Endodermal cell (in vitro differentiated cells): Measurements from ENCODE around the gene ZNF555. TPM values are rescaled to one million over a fixed set of nuclear protein-coding genes. Genes with fewer than 3 reads are reported as not detected.

ENCODE experiments used
- DNase-seq: peaks from one replicate; pipeline ENCODE4 v3.0.0-alpha.2; 2017
- H3K27ac ChIP-seq: 2 replicates; pipeline ENCODE4 v1.5.1; 2013; ENCODE audit warnings: mild to moderate bottlenecking, low read depth, low read length, moderate library complexity
- H3K27me3 ChIP-seq: 2 replicates; pipeline ENCODE4 v1.6.1; 2013; ENCODE audit warnings: mild to moderate bottlenecking, low read length, moderate library complexity; ENCODE audit not compliant: insufficient read depth, control insufficient read depth, poor library complexity, severe bottlenecking
- H3K36me3 ChIP-seq: 2 replicates; pipeline ENCODE4 v1.7.0; 2013; ENCODE audit warnings: mild to moderate bottlenecking, low read length, moderate library complexity; ENCODE audit not compliant: control insufficient read depth, insufficient read depth
- H3K4me1 ChIP-seq: one replicate; pipeline ENCODE4 v1.7.0; 2013; ENCODE audit warnings: low read length; ENCODE audit not compliant: control insufficient read depth, insufficient read depth
- H3K4me3 ChIP-seq: 2 replicates; pipeline ENCODE4 v1.5.1; 2013; ENCODE audit warnings: mild to moderate bottlenecking, low read length, moderate library complexity
- H3K9ac ChIP-seq: 2 replicates; pipeline ENCODE4 v1.6.1; 2013; ENCODE audit warnings: mild to moderate bottlenecking, low read length, moderate library complexity; ENCODE audit not compliant: poor library complexity, severe bottlenecking; ENCODE audit errors: extremely low read depth
- H3K9me3 ChIP-seq: 2 replicates; pipeline ENCODE4 v1.6.1; 2013; ENCODE audit warnings: mild to moderate bottlenecking, low read length, moderate library complexity; ENCODE audit not compliant: control insufficient read depth
- H3K27ac Mint-ChIP-seq: 2 replicates; pipeline ENCODE4 v1.8.0; 2020; ENCODE audit warnings: mixed read lengths
- H3K27me3 Mint-ChIP-seq: 2 replicates; pipeline ENCODE4 v1.8.0; 2021; ENCODE audit warnings: mild to moderate bottlenecking, mixed read lengths; ENCODE audit not compliant: insufficient read depth
- H3K36me3 Mint-ChIP-seq: 2 replicates; pipeline ENCODE4 v1.8.0; 2020; ENCODE audit warnings: low read depth, mixed read lengths
- H3K4me1 Mint-ChIP-seq: 2 replicates; pipeline ENCODE4 v1.8.0; 2020; ENCODE audit warnings: mixed read lengths
- H3K4me3 Mint-ChIP-seq: 2 replicates; pipeline ENCODE4 v1.8.0; 2020; ENCODE audit warnings: mild to moderate bottlenecking, moderate library complexity, mixed read lengths
- H3K9me3 Mint-ChIP-seq: 2 replicates; pipeline ENCODE4 v1.8.0; 2020; ENCODE audit warnings: mild to moderate bottlenecking, mixed read lengths
- WGBS, 2 experiments: methylation state at CpG; one replicate each; pipeline versions ENCODE4 v1.1.5 to v1.1.7; 2013; ENCODE audit warnings: missing lambda C conversion rate in 2 of 2, mixed read lengths in 1 of 2; ENCODE audit not compliant: insufficient coverage in 1 of 2, insufficient read length in 1 of 2; 5-methylcytosine and 5-hydroxymethylcytosine counted together
- total RNA-seq, 2 donors: library from RNA; stranded (reverse); fragmentation: NEBNext Ultra II Directional in 1 of 2; extraction: Animal tissue kit (Norgen Biotek cat#: 25700) in 1 of 2; gene quantifications; 2 replicates in 1 of 2; 3 replicates in 1 of 2; pipeline ENCODE4 v1.2.1, GENCODE V29; 2021
- TF ChIP-seq, protein P1 (sequence below): fragments of 200-600 bp; sonication (generic); conservative IDR thresholded peaks from 2 replicates; pipeline ENCODE4 v1.5.0; 2021; ENCODE audit warnings: antibody characterized with exemption, mild to moderate bottlenecking

ZNF555 gene
- total RNA-seq, 2 donors from 2014 or later: 9.6 to 10.5 TPM

GRCh38 chr19:2866495-2867024, 25.3 kb downstream of the ZNF555 start:
- WGBS, 2 experiments: 82 to 83% methylated on average over 7 to 8 of the region's 8 CpGs
- H3K27me3 Mint-ChIP-seq: no peaks in the 10 kb centered on the region
- peaks cover 84% of the 10 kb centered on the region for H3K9me3 Mint-ChIP-seq
- H3K27ac Mint-ChIP-seq: no peak overlapping the region
- no peaks in the 10 kb centered on the region for H3K27me3 ChIP-seq
- H3K4me1 Mint-ChIP-seq: no peaks in the 10 kb centered on the region
- H3K9me3 ChIP-seq: peaks cover under 1% of the 10 kb centered on the region
- H3K27ac ChIP-seq: no peak overlapping the region
- DNase-seq: no peak
- no peaks in the 10 kb centered on the region for H3K4me1 ChIP-seq
- no peak overlapping the region for H3K4me3 Mint-ChIP-seq
- no peak overlapping the region for H3K9ac ChIP-seq
- no peak overlapping the region for H3K4me3 ChIP-seq
- H3K36me3 Mint-ChIP-seq: peaks cover 2% of the 10 kb centered on the region
- TF ChIP-seq, protein P1, sequence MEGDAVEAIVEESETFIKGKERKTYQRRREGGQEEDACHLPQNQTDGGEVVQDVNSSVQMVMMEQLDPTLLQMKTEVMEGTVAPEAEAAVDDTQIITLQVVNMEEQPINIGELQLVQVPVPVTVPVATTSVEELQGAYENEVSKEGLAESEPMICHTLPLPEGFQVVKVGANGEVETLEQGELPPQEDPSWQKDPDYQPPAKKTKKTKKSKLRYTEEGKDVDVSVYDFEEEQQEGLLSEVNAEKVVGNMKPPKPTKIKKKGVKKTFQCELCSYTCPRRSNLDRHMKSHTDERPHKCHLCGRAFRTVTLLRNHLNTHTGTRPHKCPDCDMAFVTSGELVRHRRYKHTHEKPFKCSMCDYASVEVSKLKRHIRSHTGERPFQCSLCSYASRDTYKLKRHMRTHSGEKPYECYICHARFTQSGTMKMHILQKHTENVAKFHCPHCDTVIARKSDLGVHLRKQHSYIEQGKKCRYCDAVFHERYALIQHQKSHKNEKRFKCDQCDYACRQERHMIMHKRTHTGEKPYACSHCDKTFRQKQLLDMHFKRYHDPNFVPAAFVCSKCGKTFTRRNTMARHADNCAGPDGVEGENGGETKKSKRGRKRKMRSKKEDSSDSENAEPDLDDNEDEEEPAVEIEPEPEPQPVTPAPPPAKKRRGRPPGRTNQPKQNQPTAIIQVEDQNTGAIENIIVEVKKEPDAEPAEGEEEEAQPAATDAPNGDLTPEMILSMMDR: no peak
- no peaks in the 10 kb centered on the region for H3K36me3 ChIP-seq

DNA sequence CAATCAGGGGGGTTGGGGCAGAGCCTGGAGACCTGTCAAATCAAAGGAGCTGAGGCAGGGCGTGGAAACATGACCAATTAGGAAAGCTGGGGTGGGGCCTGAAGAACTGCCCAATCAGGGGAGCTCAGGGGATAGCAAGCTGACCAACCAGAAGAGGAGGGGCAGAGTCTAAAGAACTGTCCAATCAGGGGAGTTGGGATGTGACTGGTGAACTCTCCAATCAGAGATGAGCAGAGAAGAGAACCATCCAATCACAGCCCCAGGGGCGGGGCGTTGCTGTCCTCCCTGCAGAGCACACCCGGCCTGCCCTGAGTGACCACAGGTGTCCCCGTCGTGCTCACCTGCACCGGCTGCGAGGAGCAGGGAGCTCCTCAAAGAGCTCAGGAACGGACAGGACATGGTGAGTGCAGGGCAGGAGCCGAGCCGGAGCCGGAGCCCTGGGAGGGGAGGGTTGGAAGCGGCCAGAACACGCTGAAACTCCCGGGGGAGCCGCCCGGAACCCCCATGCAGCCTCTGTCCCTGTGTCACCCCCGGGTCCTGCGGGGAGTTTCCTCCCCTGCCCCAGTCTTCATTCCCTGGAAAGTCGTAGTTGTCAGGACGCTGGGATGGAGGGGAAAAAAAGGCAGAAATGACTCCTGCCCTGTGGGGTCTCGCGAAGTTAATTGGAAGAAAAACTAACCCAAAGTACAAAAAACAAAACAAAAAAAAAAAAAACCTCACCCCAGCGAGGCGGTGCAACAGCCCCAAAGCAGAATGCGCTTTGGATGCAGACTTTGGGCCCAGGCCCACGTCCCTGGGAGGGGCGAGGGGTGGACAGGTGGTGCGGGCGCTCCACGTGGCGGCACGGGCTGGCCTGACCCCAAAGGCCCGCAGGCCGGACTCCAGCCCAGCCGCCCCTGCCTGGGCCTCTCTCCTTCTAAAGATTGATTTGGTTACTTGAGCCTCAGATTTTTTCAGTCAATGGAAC, 26.0 kb downstream of the ZNF555 start, which contains the start of gene ZNF556:
ZNF556 (plus strand) TSS at position 311 of the 967 bp plus-strand sequence; CDS start at position 398, 87 bp downstream.
- H3K4me1 Mint-ChIP-seq: no peaks in the 10 kb centered on the region

GRCh38 chr19:2869618-2870017, 28.3 kb downstream of the ZNF555 start:
- Histone ChIP-seq H3K27ac (no peak overlapping the region), H3K9ac (no peak overlapping the region), H3K27me3 (no peaks in the 10 kb centered on the region), H3K4me1 (no peaks in the 10 kb centered on the region), H3K36me3 (no peaks in the 10 kb centered on the region), H3K4me3 (no peak overlapping the region), H3K9me3 (peaks cover 5% of the 10 kb centered on the region)
- 87% methylated on average over 9 to 10 of the region's 10 CpGs for WGBS, 2 experiments
- no peak overlapping the region for H3K4me3 Mint-ChIP-seq
- H3K27ac Mint-ChIP-seq: no peak overlapping the region
- H3K4me1 Mint-ChIP-seq: no peaks in the 10 kb centered on the region
- H3K36me3 Mint-ChIP-seq: peaks cover 2% of the 10 kb centered on the region
- TF ChIP-seq, protein P1: no peak
- H3K27me3 Mint-ChIP-seq: no peaks in the 10 kb centered on the region
- peaks cover 78% of the 10 kb centered on the region for H3K9me3 Mint-ChIP-seq
- DNase-seq: no peak

More for the DNA sequence above, 26.0 kb downstream of the ZNF555 start, which contains the start of gene ZNF556:
- no peak within 1 kb of the TSS for H3K4me3 Mint-ChIP-seq
- peaks cover 83% of the 10 kb centered on the region for H3K9me3 Mint-ChIP-seq
- no peak within 1 kb of the TSS for H3K27ac ChIP-seq
- no peaks in the 10 kb centered on the region for H3K27me3 ChIP-seq
- H3K27ac Mint-ChIP-seq: no peak within 1 kb of the TSS
- 88 to 89% methylated on average over 19 to 34 of the region's 36 CpGs for WGBS, 2 experiments
- no peaks in the 10 kb centered on the region for H3K27me3 Mint-ChIP-seq
- no peaks in the 10 kb centered on the region for H3K36me3 ChIP-seq
- peaks cover 5% of the 10 kb centered on the region for H3K9me3 ChIP-seq
- H3K9ac ChIP-seq: no peak within 1 kb of the TSS
- H3K36me3 Mint-ChIP-seq: peaks cover 2% of the 10 kb centered on the region
- no peaks in the 10 kb centered on the region for H3K4me1 ChIP-seq
- H3K4me3 ChIP-seq: no peak within 1 kb of the TSS
- peak; percentile 47 for DNase-seq
- TF ChIP-seq, protein P1: no peak
